IPS-18c (cell line): ENCODE measurements around the gene DMBT1.
"Not testable (repeated sequence)": the region's sequence is repeated elsewhere in the genome, so short reads cannot be mapped to it uniquely, and the experiment has no call there.

ENCODE experiments used
- H3K4me3 ChIP-seq: 2 replicates; pipeline ENCODE4 v1.7.0; 2013; ENCODE audit warnings: low read depth, mild to moderate bottlenecking, low read length, moderate library complexity; ENCODE audit not compliant: insufficient read depth
- H3K9me3 ChIP-seq: one replicate; pipeline ENCODE4 v1.6.1; 2013; ENCODE audit warnings: mild to moderate bottlenecking, low read length, moderate library complexity; ENCODE audit not compliant: control insufficient read depth, insufficient read depth

DMBT1 gene

GRCh38 chr10:122564980-122565379 is 4.4 kb downstream of the DMBT1 start:
- Histone ChIP-seq H3K4me3 (no peak overlapping the region), H3K9me3 (no peaks in the 10 kb centered on the region)

GRCh38 chr10:122565766-122566206 is 5.2 kb downstream of the DMBT1 start:
- Histone ChIP-seq H3K4me3 (no peak overlapping the region), H3K9me3 (no peaks in the 10 kb centered on the region)

GRCh38 chr10:122566632-122567031 is 6.1 kb downstream of the DMBT1 start:
- Histone ChIP-seq H3K9me3 (no peaks in the 10 kb centered on the region), H3K4me3 (no peak overlapping the region)

GRCh38 chr10:122567056-122567660 is 6.6 kb downstream of the DMBT1 start:
- Histone ChIP-seq H3K4me3 (no peak overlapping the region), H3K9me3 (no peaks in the 10 kb centered on the region)

- Histone ChIP-seq H3K9me3 (no peaks in the 10 kb centered on the region), H3K4me3 (no peak overlapping the region)
Measured at GRCh38 chr10:122568551-122568950, 8.0 kb downstream of the DMBT1 start.

- Histone ChIP-seq H3K9me3 (no peaks in the 10 kb centered on the region), H3K4me3 (no peak overlapping the region)
Measured at GRCh38 chr10:122570920-122571319, 10.4 kb downstream of the DMBT1 start.

- H3K9me3 ChIP-seq: peaks cover 2% of the 10 kb centered on the region
- H3K4me3 ChIP-seq: no peak overlapping the region
Measured at GRCh38 chr10:122571892-122572291, 11.3 kb downstream of the DMBT1 start.

GRCh38 chr10:122575776-122576175 is 15.2 kb downstream of the DMBT1 start:
- Histone ChIP-seq H3K4me3 (no peak overlapping the region), H3K9me3 (peaks cover 5% of the 10 kb centered on the region)

GRCh38 chr10:122576291-122576690 is 15.7 kb downstream of the DMBT1 start:
- peaks cover 5% of the 10 kb centered on the region for H3K9me3 ChIP-seq

GRCh38 chr10:122577311-122577885 is 16.8 kb downstream of the DMBT1 start:
- Histone ChIP-seq H3K4me3 (no peak overlapping the region), H3K9me3 (peaks cover 5% of the 10 kb centered on the region)

More at GRCh38 chr10:122576291-122576690, 15.7 kb downstream of the DMBT1 start:
- H3K4me3 ChIP-seq: no peak overlapping the region

GRCh38 chr10:122586070-122586469 is 25.5 kb downstream of the DMBT1 start:
- H3K4me3 ChIP-seq, H3K9me3 ChIP-seq: not testable (repeated sequence)

GRCh38 chr10:122587098-122587760 is 26.7 kb downstream of the DMBT1 start:
- Histone ChIP-seq H3K4me3 (no peak overlapping the region), H3K9me3 (no peaks in the 10 kb centered on the region)

GRCh38 chr10:122588381-122588780 is 27.8 kb downstream of the DMBT1 start:
- no peaks in the 10 kb centered on the region for H3K9me3 ChIP-seq

GRCh38 chr10:122590153-122590552 is 29.6 kb downstream of the DMBT1 start:
- Histone ChIP-seq H3K9me3 (no peaks in the 10 kb centered on the region), H3K4me3 (no peak overlapping the region)

More at GRCh38 chr10:122588381-122588780, 27.8 kb downstream of the DMBT1 start:
- H3K4me3 ChIP-seq: no peak overlapping the region

- Histone ChIP-seq H3K4me3 (no peak overlapping the region), H3K9me3 (no peaks in the 10 kb centered on the region)
Measured at GRCh38 chr10:122591736-122592135, 31.2 kb downstream of the DMBT1 start.

- H3K9me3 ChIP-seq: no peaks in the 10 kb centered on the region
- no peak overlapping the region for H3K4me3 ChIP-seq
Measured at GRCh38 chr10:122592161-122592560, 31.6 kb downstream of the DMBT1 start.

GRCh38 chr10:122617476-122618270 is 57.1 kb downstream of the DMBT1 start:
- H3K9me3 ChIP-seq: no peaks in the 10 kb centered on the region
- no peak overlapping the region for H3K4me3 ChIP-seq
